PC-9 (cell line): ENCODE data around the gene TMEM163.

Experiments used
- EZH2 ChIP-seq: fragments of 200-600 bp; sonication (generic); IDR thresholded peaks from 2 replicates; pipeline ENCODE4 v1.8.0; 2017; ENCODE audit warnings: antibody characterized with exemption, low read depth
- TF ChIP-seq, protein P1 (sequence below): fragments of 200-600 bp; sonication (generic); conservative IDR thresholded peaks from 2 replicates; pipeline ENCODE4 v1.6.1; 2017; ENCODE audit warnings: mixed run types, antibody characterized with exemption, mild to moderate bottlenecking, moderate library complexity

DNA sequence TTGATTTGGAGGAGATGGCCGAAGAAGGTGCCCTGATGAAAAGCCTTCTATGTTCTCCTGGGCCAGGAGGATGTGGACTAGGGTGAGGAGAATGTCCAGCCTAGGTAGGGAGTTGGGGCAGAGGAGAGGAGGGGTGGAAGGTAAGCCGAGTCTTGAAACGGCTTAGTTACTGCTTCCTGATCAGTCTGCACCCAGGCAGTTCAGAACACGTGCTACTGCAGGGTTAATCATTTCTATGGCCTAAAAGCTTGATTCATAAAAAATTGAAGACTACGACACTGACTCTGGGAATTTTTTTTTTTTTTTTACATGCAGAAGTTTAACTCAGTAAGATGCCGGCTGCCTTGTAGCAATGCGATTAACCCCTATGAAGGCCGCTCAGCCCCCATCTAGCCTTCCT lies 125.3 kb downstream of the TMEM163 start:
- TF ChIP-seq, protein P1, sequence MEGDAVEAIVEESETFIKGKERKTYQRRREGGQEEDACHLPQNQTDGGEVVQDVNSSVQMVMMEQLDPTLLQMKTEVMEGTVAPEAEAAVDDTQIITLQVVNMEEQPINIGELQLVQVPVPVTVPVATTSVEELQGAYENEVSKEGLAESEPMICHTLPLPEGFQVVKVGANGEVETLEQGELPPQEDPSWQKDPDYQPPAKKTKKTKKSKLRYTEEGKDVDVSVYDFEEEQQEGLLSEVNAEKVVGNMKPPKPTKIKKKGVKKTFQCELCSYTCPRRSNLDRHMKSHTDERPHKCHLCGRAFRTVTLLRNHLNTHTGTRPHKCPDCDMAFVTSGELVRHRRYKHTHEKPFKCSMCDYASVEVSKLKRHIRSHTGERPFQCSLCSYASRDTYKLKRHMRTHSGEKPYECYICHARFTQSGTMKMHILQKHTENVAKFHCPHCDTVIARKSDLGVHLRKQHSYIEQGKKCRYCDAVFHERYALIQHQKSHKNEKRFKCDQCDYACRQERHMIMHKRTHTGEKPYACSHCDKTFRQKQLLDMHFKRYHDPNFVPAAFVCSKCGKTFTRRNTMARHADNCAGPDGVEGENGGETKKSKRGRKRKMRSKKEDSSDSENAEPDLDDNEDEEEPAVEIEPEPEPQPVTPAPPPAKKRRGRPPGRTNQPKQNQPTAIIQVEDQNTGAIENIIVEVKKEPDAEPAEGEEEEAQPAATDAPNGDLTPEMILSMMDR, result no peak
- no peak for TF ChIP-seq EZH2
